NCI-H748 (cell line): ENCODE measurements around the gene DLL3.
"Not testable (repeated sequence)": the region's sequence is repeated elsewhere in the genome, so short reads cannot be mapped to it uniquely, and the experiment has no call there.

Source experiments
- DNase-seq: peaks from one replicate; lab custom pipeline; 2025; ENCODE audit not compliant: unreplicated experiment; lab: John Stamatoyannopoulos, UW

The DLL3 gene, protein sequence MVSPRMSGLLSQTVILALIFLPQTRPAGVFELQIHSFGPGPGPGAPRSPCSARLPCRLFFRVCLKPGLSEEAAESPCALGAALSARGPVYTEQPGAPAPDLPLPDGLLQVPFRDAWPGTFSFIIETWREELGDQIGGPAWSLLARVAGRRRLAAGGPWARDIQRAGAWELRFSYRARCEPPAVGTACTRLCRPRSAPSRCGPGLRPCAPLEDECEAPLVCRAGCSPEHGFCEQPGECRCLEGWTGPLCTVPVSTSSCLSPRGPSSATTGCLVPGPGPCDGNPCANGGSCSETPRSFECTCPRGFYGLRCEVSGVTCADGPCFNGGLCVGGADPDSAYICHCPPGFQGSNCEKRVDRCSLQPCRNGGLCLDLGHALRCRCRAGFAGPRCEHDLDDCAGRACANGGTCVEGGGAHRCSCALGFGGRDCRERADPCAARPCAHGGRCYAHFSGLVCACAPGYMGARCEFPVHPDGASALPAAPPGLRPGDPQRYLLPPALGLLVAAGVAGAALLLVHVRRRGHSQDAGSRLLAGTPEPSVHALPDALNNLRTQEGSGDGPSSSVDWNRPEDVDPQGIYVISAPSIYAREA

GRCh38 chr19:39498798-39499642, at the start of gene DLL3:
TSS of gene DLL3 (plus strand) at chr19:39498947. CDS start at chr19:39498975, 28 bp downstream.
- DNase-seq: peak; percentile 89

DNA sequence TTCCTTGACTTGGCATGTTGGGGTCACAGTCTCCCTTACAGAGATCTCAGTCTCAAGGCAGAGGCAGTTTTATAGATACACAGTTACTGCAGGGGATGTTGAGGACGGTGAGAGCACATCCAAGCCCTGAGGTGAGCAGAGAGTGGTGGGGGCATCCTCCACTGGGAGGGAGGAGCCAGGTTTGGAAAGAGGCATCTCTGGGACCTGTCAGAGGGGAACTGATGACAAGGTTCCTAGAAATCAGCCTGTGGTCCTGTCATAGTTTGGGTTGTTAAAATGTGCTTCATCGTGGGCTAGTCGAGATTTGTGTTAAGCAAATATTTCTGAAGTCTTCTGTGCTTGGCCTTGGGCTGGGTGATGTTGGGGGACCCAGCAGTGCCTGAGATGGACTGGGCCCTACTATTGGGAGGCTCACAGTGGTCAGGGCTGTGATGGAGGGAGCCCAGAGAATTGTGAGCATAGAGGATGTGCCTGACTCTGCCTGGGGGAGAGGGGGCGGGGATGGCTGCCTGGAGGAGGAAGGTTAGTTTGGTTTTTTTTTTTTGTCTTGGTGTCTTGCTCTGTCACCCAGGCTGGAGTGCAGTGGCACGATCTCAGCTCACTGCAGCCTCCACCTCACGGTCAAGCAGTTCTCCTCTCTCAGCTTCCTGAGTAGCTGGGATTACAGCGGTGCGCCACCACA, 49.5 kb upstream of the DLL3 start:
- DNase-seq: no peak

- not testable (repeated sequence) for DNase-seq
Observed at GRCh38 chr19:39451257-39451656, 47.5 kb upstream of the DLL3 start.

DNA sequence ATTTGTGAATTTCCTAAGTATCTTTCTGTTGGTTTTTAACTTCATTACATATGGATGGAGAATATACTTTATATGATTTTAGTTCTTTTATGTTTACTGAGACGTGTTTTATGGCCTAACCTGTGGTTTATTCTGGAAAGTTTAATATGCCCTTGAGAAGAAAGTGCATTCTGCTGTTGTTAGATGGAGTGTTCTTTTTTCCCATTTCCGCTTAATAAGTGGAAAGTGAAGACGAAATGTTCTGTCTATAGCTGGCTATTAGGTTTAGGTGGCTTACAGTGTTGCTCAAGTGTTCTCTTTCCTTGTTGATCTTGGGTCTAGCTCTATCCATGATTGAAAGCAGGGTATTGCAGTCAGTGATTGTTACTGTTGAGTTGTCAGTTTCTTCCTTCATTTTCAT, 35.3 kb upstream of the DLL3 start:
- DNase-seq: no peak

GRCh38 chr19:39465956-39466747, 32.6 kb upstream of the DLL3 start:
- no peak for DNase-seq

DNA sequence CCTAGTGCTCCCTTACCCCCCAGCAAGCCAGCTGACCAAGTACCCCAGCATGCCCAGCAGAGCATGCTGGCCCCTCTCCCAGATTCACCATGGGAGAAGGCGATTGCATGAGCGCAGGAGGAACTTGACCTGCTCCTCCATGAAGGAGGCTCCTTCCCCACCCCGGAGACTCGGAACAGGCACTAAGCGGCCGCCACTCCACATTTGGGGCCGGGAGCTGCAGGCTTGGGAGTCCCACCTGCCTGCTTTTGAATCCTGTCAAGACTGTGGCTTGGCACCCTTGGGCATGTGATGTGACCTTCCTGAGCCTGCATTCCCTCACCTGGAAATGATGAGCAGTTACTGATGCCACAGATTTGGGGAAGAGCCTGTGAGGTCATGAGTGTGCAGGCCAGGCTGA, 30.8 kb upstream of the DLL3 start:
- no peak for DNase-seq

- DNase-seq: no peak
Observed at GRCh38 chr19:39469036-39469435, 29.7 kb upstream of the DLL3 start.

GRCh38 chr19:39469567-39469966, 29.2 kb upstream of the DLL3 start:
- no peak for DNase-seq

GRCh38 chr19:39470724-39471339, 27.9 kb upstream of the DLL3 start:
- DNase-seq: no peak

GRCh38 chr19:39471756-39472536, 26.8 kb upstream of the DLL3 start:
- no peak for DNase-seq

DNA sequence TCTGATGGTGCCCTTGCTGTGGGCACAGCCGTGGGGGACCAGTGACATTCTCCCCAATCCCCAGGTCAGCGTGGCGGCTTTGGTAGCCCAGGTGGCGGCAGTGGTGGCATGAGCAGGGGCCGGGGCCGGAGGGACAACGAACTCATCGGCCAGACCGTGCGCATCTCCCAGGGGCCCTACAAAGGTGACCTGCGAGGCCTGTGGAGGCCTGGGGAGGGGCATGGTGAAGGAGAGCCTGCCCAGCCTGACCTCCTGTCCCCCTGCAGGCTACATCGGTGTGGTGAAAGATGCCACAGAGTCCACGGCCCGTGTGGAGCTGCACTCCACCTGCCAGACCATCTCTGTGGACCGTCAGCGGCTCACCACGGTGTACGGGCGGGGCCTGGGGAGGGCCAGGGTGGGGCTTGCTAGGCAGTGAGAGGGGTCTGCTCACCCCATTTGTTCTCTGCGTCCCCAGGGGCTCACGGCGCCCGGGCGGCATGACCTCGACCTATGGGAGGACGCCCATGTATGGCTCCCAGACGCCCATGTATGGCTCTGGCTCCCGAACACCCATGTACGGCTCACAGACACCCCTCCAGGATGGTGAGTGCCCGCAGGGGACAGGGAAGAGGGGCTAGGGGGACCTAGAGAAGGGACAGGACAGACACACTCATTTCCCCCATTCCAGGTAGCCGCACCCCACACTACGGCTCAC, 25.9 kb upstream of the DLL3 start:
- no peak for DNase-seq

DNA sequence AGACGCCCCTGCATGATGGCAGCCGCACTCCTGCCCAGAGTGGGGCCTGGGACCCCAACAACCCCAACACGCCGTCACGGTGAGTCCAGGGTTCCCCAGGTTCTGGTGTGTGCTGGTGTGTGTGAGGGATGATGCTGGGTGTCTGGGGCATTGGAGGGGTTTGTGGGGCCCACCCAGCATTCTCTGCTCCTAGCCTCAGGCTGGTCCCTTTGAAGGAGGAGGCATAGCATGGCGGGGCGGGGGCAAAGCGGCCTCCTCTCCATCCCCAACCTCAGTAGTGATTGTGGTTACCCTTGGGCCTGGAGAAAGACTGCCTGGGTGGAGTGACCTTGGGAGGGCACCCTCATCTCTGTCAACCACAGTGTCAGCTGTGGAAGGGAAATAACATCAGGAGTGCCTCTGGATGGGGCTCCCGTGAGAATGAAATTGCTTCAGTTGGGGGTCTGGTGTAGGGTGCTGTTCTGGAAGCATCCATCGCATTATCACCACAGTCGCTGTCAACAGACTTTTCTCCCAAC, 25.2 kb upstream of the DLL3 start:
- DNase-seq: no peak

GRCh38 chr19:39474139-39474620, 24.6 kb upstream of the DLL3 start:
- DNase-seq: peak; percentile 67

DNA sequence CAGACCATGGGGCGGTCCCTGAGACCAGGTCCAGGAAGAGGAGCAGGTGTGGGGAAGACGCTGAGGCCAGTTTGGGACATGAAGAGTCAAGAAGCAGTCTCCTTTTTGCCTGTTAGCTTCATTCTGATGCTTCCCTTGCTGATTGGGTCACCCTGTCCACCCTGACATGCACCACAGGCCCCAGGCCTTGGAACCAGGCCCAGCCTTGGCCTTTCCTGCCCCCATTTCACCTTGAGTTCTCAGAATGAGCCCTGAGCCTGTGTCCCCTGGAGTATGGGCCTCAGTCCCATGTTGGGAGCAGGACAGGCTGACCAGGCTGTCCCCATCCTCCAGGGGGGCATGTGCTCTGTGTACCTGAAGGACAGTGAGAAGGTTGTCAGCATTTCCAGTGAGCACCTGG, 23.0 kb upstream of the DLL3 start:
- DNase-seq: no peak

GRCh38 chr19:39479319-39479801, 19.4 kb upstream of the DLL3 start:
- DNase-seq: not testable (repeated sequence)

DNA sequence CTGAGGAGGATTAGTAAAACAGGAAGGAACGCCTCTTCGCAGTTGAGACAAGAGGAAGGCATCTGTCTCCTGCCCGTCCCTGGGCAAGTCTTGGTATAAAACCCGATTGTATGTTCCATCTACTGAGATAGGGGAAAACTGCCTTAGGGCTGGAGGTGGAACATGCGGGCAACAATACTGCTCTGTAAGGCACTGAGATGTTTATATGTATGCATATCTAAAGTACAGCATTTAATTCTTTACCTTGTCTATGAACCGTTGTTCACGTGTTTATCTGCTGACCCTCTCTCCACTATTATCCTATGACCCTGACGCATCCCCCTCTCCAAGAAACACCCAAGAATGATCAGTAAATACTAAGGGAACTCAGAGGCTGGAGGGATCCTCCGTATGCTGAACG, 18.8 kb upstream of the DLL3 start:
- DNase-seq: no peak

DNA sequence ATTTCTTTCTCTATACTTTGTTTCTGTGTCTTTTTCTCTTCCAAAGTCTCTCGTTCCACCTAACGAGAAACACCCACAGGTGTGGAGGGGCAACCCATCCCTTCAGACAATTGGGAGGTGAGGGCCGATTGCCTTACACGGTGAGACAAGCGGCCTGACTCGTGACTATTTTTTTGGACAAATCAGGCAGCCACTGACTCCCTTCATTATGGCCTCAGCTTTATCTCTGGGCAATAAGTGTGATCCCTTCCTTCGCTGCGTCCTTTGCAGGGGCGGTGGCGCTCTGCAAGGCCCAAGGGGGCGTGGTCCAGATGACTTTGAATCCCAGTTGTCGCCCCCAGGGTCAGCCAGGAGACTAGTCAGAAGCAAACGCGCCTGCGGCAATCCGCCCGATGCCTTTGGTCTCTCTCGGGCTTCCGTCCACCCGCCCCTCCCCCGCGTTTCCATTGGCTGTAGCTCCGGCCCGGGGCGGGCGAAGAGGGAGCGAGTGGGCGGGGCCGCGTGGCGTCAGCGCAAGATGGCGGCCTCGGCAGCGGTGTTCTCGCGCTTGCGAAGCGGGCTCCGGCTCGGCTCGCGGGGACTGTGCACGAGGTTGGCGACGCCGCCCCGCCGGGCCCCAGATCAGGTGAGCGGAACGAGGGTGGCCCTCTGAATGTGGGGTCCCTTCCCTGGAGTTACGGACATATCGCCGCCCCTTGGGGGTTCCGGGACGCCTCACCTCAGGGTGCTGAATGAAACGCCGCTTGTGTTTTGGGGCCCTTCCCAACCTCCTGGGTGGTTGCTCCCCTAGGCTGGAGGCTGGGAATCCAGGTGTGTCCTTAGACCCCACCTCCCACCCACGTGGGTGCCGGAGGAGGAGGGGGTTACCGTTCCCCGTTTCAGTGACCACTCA, 18.2 kb upstream of the DLL3 start, which contains the start of gene TIMM50:
TSS of gene TIMM50 (plus strand) at position 502 of the 892 bp plus-strand sequence. CDS start at position 518, 16 bp downstream.
- DNase-seq: peak; percentile 99
